Measurements from ENCODE around the gene MDH1.
"Not testable (repeated sequence)": the region's sequence is repeated elsewhere in the genome, so short reads cannot be mapped to it uniquely, and the experiment has no call there.

MDH1 gene

DNA sequence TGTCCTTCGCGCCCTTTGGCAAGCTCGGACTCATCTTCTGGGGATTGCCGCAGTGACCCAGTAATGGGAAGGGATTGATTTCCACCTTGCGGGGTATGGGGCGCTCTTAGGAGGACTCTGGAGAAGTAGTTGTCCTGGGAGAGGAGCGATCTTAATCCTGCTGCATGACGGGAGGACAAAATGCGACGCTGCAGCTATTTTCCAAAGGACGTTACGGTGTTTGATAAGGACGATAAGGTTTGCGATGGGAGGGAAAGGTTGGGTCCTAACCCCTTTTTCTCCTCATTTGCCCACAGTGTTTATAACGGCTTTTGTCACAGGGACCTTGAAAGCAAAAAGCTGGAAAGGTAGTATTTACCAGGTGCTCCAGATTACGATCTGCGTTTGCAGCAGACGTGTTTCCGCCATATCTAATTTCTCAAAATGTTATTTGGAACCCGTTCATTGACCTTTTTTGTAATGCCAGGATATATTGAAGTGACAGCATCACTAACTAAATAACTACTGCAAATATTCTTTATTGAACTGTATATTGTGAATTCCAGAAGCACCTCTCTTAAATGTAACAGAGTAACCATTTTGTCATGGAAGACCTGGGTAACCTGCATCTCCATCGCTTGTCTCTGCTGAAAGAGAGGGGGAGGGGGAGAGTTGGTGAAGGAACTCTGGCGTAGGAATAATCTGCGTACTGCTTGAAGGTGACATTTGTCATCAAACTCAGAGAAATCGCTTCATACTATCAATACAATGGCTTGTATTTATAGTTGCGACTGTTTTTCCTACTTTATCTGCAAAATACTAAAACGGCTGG lies 590 bp downstream of the MDH1 start:
- no peak for DNase-seq

DNA sequence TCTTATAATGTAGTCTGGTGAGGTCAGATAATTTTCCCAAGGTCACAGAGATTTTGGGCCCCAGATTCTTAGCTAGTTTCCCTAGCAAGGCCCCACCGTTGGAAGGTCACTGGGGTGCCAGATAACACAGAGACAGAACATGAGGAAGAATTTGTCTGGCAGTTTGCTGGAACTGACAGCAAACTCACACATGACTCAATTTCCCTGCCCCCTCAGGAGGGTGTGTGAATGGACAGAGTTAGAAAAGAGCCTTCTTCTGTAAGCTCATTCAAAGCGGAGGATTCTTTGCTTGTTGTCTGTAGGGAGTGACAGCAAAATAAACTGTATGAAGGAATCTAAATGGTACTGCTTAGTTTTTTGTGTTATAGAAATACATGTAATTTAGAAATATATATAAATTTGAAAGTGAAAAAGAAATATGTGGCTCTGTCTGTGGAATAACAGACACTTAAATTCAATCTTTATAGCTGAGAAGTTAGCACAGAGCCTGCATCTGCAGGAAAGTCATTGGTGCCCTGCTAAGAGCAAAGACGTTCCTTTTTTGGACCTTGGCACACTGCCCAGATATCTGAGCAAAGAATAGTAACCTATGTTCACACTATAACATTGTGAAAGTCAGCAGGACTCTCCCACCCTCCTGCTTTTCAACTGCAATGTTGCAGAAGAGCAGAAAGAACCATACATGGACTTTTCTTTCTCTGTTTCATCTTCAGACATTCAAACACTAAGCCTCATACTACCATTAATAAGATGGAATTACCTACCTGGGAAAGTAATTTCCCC lies 2.1 kb downstream of the MDH1 start:
- DNase-seq: no peak

DNA sequence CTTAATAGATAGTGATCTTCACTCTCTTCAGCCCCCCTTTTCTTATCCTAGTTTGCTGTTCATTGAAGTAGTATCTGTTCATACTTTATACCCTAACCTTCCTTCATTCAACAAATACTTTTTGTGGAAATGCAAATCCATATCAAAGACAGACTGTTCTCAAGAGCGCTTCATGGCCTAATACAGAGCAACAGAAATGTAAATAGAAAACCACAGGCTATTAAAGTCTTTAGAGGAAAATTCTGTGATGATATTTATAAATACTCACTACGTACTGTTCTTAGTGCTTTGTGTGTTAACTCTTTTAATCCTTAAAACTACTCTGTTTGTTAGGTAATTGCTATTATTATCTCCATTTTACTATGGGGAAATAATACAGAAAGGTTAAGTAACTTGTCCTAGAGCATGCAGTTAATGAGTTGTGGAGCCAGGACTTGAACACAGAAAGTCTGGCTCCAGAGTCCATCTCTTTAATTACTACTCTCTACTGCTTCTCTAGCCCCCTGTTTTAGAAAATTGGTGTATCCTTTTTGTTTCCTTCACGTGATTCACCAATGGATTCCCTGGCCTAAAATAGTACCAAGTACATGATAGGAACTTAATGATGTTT lies 2.9 kb downstream of the MDH1 start:
- DNase-seq: no peak

DNA sequence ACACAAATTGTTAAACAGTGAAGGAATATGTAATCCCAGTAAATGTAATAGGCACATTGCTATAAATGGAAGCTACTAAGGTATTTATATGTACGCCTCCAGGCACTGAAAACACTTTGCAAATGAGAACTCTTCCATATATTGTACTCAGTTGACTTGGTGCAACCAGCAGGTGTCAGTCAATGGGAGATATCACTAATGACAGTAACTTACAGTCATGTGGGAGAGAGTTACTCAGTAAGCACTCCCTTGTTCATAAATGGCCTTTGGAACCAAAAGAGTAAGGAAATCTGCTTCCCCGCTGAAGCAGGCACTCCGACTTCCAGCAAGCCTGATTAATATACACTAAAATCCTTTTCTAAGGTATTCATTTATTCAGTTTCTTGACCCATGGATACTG lies 5.9 kb downstream of the MDH1 start:
- no peak for DNase-seq

GRCh38 chr2:63596401-63596883 lies 7.7 kb downstream of the MDH1 start:
- DNase-seq: no peak

- DNase-seq: no peak
Measured at GRCh38 chr2:63598981-63599380, 10.2 kb downstream of the MDH1 start.

DNA sequence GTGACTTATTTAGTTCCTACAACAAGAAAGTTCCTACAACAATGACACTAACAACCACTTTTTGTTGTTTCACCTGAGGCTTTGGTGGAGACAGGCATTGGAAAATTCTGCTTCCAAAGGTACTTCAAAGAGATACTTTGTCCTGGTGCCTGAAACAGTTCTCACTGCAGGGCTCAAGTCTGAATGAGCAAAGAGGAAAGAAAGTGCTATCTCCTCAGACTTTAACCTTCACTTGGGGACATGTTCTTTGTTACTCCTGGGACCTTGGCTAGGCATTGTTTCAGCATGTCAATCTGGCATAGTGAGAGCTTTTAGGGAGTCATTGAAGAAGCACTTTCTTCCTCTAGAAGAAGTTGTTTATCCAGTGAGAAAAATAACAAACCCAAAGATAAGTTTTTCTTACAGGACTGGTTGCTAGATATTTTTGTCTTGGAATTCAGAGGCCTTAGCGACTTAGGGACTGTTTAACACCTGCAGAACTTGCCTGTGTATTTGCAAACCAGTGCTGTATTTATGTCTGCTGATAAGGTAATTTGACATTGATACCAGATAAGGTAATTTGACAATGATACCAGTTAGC lies 12.2 kb downstream of the MDH1 start:
- no peak for DNase-seq

DNA sequence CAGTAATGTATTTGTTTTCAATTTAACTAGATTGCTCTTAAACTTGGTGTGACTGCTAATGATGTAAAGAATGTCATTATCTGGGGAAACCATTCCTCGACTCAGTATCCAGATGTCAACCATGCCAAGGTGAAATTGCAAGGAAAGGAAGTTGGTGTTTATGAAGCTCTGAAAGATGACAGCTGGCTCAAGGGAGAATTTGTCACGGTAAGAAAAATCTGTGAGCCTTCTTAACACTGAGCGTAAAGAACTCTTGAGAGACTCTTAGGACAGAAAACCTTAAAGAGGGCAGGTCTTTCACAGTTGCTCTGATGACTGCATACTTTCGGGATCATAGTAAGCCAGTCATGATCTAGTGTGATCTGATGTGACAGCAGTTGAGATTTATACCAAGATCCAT lies 15.9 kb downstream of the MDH1 start:
- no peak for DNase-seq

DNA sequence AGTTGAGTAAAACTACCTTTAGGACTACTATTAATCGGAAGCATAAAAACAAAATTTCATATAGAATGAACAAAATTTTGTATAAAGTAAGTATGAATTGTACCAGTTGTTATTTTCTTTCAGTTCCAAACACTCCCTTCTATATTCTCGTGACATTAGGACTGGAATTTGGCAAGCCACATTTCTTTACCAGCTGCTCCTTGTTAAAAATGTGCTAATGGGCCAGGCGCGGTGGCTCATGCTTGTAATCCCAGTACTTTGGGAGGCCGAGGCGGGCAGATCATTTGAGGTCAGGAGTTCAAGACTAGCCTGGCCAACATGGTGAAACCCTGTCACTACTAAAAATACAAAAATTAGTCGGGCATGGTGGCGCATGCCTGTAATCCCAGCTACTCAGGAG lies 20.1 kb downstream of the MDH1 start:
- DNase-seq: not testable (repeated sequence)

- DNase-seq: no peak
Measured at GRCh38 chr2:63610525-63610924, 21.8 kb downstream of the MDH1 start.

- DNase-seq: no peak
Measured at GRCh38 chr2:63613391-63613901, 24.7 kb downstream of the MDH1 start.

DNA sequence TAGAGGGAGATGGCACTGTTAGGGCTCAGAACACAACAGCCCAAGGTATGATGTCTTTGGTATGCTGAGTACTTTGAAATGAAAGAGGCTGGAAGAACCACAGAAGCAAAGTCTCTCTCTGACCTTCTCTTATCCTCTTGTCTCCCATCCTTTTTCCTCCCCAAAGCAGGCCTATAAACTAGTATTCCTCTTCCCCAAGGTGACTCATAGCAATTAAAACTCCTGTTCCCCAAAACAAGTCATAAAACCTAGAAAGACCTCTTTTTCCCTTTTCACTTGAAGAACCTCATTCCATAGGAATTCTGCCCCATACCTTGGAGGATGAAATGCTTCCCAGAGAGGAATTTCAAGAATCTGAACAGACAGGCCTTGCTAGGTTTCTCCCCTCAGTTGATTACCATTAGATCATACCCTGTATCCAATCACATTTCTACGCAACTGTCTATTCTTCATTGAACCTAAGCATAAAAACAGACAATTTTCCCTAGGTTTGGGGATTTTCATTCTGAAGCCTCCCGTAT lies 25.7 kb downstream of the MDH1 start:
- no peak for DNase-seq

- peak; percentile 11 for DNase-seq
Measured at GRCh38 chr2:63614983-63615945, 26.5 kb downstream of the MDH1 start.

DNA sequence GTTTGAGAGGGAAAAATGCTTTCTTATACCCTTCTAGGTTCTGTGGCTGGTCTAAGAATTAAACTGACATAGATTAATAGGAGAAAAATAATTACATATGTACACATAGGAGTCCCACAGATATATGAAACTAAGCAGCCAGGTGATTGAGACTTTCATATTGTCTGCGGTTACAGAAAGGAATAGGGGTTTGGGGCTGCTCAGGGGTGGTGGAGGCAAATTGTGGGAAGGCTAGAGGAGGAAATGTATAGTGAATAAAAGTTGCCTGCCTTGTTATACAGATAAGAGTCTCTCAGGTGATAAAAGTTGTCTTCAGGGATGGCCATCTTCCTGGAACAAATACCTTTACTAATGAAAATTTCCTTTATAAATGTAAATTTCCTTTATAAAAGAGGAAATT lies 28.6 kb downstream of the MDH1 start:
- no peak for DNase-seq

DNA sequence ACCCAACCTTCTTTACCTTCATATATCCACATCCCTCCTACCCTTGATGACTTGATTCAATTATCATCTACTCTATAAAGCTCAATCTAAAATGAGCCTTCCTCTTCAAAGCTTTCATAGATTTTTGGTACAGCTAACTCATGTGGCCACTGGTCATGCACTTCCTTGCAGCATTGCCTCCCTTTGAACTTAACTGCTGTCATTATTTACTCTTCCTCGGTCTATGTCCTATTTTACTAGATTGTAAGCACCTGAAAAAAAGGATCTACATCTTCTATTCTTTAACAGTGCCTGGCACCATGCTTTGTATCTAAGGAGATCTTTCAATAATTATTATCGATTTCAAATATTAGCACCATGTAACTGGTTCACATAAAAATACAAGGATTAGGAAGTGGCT lies 30.6 kb downstream of the MDH1 start:
- no peak for DNase-seq

DNA sequence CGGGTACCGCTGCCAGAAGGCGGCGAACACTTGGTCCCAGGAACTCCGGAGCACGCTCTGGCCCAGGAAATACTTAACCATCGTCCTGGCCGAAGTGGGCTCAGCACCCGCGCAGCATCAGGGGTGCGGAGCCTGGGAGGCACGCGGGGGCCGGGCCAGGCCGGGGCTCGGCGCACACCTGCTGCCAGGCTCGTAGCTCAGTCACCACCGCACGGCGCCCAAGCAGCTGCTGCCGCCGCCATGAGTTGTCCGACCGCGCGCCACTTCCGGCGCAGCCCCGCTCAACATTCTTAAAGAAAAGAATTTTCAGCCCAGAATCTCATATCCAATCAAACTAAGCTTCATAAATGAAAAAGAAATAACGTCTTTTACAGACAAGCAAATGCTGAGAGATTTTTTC lies 34.0 kb downstream of the MDH1 start:
- no peak for DNase-seq

- DNase-seq: not testable (repeated sequence)
Measured at GRCh38 chr2:63623763-63624162, 35.0 kb downstream of the MDH1 start.

DNA sequence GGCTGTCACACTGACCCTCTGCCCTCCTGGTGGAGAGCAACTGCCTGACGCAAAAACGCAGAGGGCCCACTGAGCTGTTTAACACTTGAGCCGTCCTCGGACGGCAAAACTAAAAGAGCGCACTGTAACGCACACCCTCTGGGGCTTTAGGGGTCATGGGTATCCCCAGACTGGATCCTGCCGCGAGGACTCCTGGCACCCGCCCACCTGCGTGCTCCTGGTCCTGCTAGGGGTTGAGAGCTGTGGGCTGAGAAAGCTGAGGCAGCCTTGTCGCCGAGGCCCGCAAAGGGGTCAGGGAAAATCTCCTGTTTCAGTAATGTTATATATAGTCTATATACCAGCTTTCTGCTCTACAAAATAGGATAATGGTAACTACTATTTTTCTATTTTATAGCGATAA lies 39.1 kb downstream of the MDH1 start:
- DNase-seq: no peak

DNA sequence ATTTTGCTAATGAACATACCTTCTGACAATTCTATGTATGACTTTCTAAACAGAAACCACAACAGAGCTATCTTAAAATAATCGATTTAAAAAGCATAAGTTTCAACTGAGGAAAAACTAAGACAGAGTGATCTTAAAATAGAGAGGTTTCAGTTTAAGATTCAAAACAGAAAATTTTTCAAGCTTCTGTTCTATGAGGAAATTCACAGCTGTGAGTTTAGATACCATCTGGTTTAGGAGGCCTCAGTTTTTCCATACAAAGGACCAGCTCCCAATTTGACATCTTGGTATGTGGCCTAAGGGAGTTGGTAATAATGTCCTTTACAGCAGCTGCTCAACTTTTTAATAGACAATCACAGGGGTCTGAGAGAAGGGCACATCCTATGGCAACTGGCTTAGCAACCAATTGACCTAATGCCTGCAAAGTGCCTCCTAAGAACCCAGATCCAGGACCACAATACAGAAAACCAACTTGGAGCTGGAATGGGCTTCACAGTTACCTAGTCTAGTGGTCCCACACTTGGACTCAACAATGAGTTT lies 39.7 kb downstream of the MDH1 start:
- no peak for DNase-seq

DNA sequence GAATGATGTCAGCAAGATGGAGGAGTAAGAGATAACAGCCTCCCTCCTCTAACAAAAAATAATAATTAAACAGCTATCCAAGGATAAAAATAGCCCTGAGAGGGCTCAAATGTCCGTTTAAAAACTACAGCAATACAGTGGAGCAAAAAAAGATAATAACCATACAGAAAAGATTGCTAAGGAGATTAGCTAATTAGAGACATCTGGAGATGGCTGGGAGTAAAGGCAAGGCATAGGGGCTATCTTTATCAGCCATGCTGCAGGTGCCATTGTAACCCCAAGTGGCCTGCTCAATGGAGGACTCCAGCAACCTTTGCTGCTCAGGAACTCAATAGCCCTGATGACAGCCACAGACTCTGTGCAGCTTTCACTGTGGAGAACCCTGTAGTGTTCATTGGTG lies 42.7 kb downstream of the MDH1 start:
- no peak for DNase-seq

DNA sequence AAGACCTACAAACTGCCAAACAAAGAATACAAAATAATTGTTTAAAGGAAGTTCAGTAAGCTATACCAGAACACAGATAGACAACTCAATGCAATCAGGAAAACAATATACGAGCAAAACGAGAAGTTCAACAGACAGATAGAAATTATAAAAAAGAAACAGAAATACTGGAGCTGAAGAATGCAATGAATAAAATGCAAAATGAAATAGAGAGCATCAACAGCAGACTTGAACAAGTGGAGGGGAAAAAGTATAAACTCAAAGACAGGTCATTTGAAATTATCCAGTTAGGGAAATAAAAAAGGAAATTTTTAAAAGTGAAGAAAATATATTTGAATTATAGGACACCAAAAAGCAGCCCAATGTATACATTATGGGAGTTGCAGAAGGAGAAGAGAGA lies 43.6 kb downstream of the MDH1 start:
- DNase-seq: no peak
